CD4-positive, alpha-beta T cell treated with Interferon gamma for 1 hour (primary cell): ENCODE measurements around the gene SPEG.
"Not testable (repeated sequence)": the region's sequence is repeated elsewhere in the genome, so short reads cannot be mapped to it uniquely, and the experiment has no call there.

Experiments
- DNase-seq: peaks from one replicate; pipeline ENCODE4 v3.0.0-alpha.2; 2020

The SPEG gene

GRCh38 chr2:219405451-219405850 lies 29.2 kb upstream of the SPEG start:
- DNase-seq: no peak

- no peak for DNase-seq
These were observed 28.4 kb upstream of the SPEG start for GRCh38 chr2:219405958-219406860.

GRCh38 chr2:219406861-219407230 lies 27.8 kb upstream of the SPEG start:
- DNase-seq: no peak

- DNase-seq: not testable (repeated sequence)
These were observed 27.3 kb upstream of the SPEG start for GRCh38 chr2:219407343-219407742.

- DNase-seq: no peak
These were observed 26.4 kb upstream of the SPEG start for GRCh38 chr2:219408204-219408603.

GRCh38 chr2:219408631-219409030 lies 26.0 kb upstream of the SPEG start:
- no peak for DNase-seq

- no peak for DNase-seq
These were observed 25.0 kb upstream of the SPEG start for GRCh38 chr2:219409619-219410018.

- no peak for DNase-seq
These were observed 24.3 kb upstream of the SPEG start for GRCh38 chr2:219410390-219410789.

GRCh38 chr2:219414857-219415256 lies 19.8 kb upstream of the SPEG start:
- DNase-seq: no peak

GRCh38 chr2:219415580-219416234 lies 18.9 kb upstream of the SPEG start:
- DNase-seq: no peak

GRCh38 chr2:219416235-219416602 lies 18.4 kb upstream of the SPEG start:
- no peak for DNase-seq

- DNase-seq: no peak
These were observed 17.7 kb upstream of the SPEG start for GRCh38 chr2:219416938-219417337.

GRCh38 chr2:219417374-219417773 lies 17.3 kb upstream of the SPEG start:
- DNase-seq: no peak

- DNase-seq: no peak
These were observed 16.3 kb upstream of the SPEG start, which contains the start of gene DES for GRCh38 chr2:219418155-219419011. TSS of gene DES (plus strand) at chr2:219418377. CDS start at chr2:219418463, 86 bp downstream.

- DNase-seq: no peak
These were observed 15.7 kb upstream of the SPEG start for GRCh38 chr2:219419012-219419324.

GRCh38 chr2:219419331-219420197 lies 15.1 kb upstream of the SPEG start:
- no peak for DNase-seq

- DNase-seq: no peak
These were observed 14.0 kb upstream of the SPEG start for GRCh38 chr2:219420687-219421086.

- no peak for DNase-seq
These were observed 13.3 kb upstream of the SPEG start for GRCh38 chr2:219421323-219421722.

GRCh38 chr2:219422952-219423534 lies 11.6 kb upstream of the SPEG start:
- no peak for DNase-seq

- no peak for DNase-seq
These were observed 10.8 kb upstream of the SPEG start for GRCh38 chr2:219423652-219424377.
